Measurements from ENCODE around the gene PIKFYVE.
A peak's percentile ranks its signal among the peaks of the same experiment; 100 is the strongest.
"Not testable (repeated sequence)": the region's sequence is repeated elsewhere in the genome, so short reads cannot be mapped to it uniquely, and the experiment has no call there.

PIKFYVE gene

DNA sequence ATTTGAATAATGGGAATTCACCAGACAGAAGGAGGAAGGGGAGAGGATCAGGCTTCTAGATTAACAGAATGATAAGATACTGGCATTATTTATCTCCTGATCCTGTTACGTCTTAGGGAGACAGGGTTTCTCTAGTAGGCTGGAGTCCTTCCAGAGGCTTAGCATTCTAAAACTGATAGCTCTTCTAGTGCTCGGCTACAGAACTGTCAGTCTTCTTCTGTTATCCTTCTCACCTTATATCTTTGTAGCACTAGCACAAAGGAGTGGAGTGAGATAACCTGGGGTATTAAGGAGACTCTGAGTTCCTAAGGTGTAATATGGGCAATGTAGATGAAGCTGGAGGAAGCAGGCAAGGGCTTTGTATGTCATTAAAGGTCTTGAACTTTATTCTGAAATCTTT lies 52.1 kb downstream of the PIKFYVE start:
- H3K36me3 ChIP-seq (ENCODE audit: control insufficient read depth, insufficient read depth, low read length), result peaks cover 7% of the 10 kb centered on the region
- no peak overlapping the region for H3K27ac ChIP-seq (ENCODE audit: low read depth, low read length)
- H3K4me3 ChIP-seq (ENCODE audit: low read length), result no peak overlapping the region
- peaks cover 7% of the 10 kb centered on the region for H3K4me1 ChIP-seq (ENCODE audit: control insufficient read depth, insufficient read depth, low read length)
- H3K9ac ChIP-seq (ENCODE audit: low read length), result no peak overlapping the region
- no peaks in the 10 kb centered on the region for H3K27me3 ChIP-seq (ENCODE audit: control insufficient read depth, insufficient read depth, low read length)

GRCh38 chr2:208319391-208319790 lies 53.3 kb downstream of the PIKFYVE start:
- Histone ChIP-seq H3K36me3 (ENCODE audit: control insufficient read depth, insufficient read depth, low read length) (peaks cover 9% of the 10 kb centered on the region), H3K4me1 (ENCODE audit: control insufficient read depth, insufficient read depth, low read length) (peaks cover 7% of the 10 kb centered on the region), H3K9ac (ENCODE audit: low read length) (no peak overlapping the region), H3K27me3 (ENCODE audit: control insufficient read depth, insufficient read depth, low read length) (no peaks in the 10 kb centered on the region), H3K27ac (ENCODE audit: low read depth, low read length) (no peak overlapping the region), H3K4me3 (ENCODE audit: low read length) (no peak overlapping the region)

- Histone ChIP-seq H3K36me3 (ENCODE audit: control insufficient read depth, insufficient read depth, low read length) (peaks cover 12% of the 10 kb centered on the region), H3K4me3 (ENCODE audit: low read length) (no peak overlapping the region), H3K4me1 (ENCODE audit: control insufficient read depth, insufficient read depth, low read length) (peaks cover 7% of the 10 kb centered on the region), H3K27ac (ENCODE audit: low read depth, low read length) (peak overlapping the region; percentile 47), H3K27me3 (ENCODE audit: control insufficient read depth, insufficient read depth, low read length) (no peaks in the 10 kb centered on the region), H3K9ac (ENCODE audit: low read length) (no peak overlapping the region)
Observed at GRCh38 chr2:208320686-208321085, 54.6 kb downstream of the PIKFYVE start.

GRCh38 chr2:208326016-208326415 lies 60.0 kb downstream of the PIKFYVE start:
- no peak overlapping the region for H3K27ac ChIP-seq (ENCODE audit: low read depth, low read length)
- peaks cover 24% of the 10 kb centered on the region for H3K36me3 ChIP-seq (ENCODE audit: control insufficient read depth, insufficient read depth, low read length)
- H3K4me3 ChIP-seq (ENCODE audit: low read length), result no peak overlapping the region

DNA sequence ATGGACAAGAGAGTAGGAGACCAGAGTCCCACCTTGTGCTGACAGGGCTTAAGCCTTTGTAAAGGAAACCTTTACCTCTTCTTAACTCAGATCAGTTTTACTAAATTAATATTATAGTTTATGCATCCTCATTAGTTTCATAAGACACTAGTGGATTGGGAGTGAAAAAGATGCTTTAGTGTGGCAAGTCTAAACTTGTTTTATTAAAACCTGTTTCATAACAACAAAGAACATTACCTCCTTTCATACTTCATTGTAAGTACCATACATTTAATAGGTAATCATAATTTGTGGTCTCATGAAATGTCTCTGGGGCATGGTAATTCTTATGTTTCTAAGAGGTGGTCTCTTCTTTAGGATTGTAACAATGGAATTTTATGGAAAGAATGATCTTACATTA lies 63.4 kb downstream of the PIKFYVE start:
- Histone ChIP-seq H3K4me1 (ENCODE audit: control insufficient read depth, insufficient read depth, low read length) (no peaks in the 10 kb centered on the region), H3K4me3 (ENCODE audit: low read length) (no peak overlapping the region), H3K36me3 (ENCODE audit: control insufficient read depth, insufficient read depth, low read length) (peaks cover 24% of the 10 kb centered on the region), H3K9ac (ENCODE audit: low read length) (no peak overlapping the region), H3K27ac (ENCODE audit: low read depth, low read length) (no peak overlapping the region), H3K27me3 (ENCODE audit: control insufficient read depth, insufficient read depth, low read length) (no peaks in the 10 kb centered on the region)

More at GRCh38 chr2:208326016-208326415, 60.0 kb downstream of the PIKFYVE start:
- H3K9ac ChIP-seq (ENCODE audit: low read length), result no peak overlapping the region
- H3K4me1 ChIP-seq (ENCODE audit: control insufficient read depth, insufficient read depth, low read length), result peaks cover 3% of the 10 kb centered on the region
- no peaks in the 10 kb centered on the region for H3K27me3 ChIP-seq (ENCODE audit: control insufficient read depth, insufficient read depth, low read length)

GRCh38 chr2:208334230-208334629 lies 68.2 kb downstream of the PIKFYVE start:
- Histone ChIP-seq H3K36me3 (ENCODE audit: control insufficient read depth, insufficient read depth, low read length) (peaks cover 14% of the 10 kb centered on the region), H3K4me1 (ENCODE audit: control insufficient read depth, insufficient read depth, low read length) (no peaks in the 10 kb centered on the region), H3K9ac (ENCODE audit: low read length) (no peak overlapping the region), H3K4me3 (ENCODE audit: low read length) (no peak overlapping the region), H3K27ac (ENCODE audit: low read depth, low read length) (no peak overlapping the region), H3K27me3 (ENCODE audit: control insufficient read depth, insufficient read depth, low read length) (no peaks in the 10 kb centered on the region)

DNA sequence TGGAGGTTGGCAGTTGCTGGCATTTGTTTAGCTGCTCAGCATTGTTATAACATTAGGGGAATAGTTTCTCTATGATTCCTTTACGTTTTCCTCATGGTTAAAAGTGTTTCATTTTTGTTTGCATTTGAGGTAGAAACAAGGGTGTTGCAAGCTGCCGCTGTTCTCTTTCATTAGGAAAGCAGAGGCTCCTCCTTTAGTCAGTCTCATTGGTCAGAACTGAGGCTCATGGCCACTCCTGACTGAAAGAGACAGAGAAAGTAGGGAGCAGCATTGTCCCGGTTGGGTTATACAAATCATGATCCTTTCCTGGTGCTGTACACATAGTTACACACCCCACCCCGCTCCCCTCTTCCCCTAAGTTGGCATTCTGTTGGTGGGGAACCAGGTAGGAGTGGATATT lies 80.7 kb downstream of the PIKFYVE start:
- H3K4me1 ChIP-seq (ENCODE audit: control insufficient read depth, insufficient read depth, low read length), result no peaks in the 10 kb centered on the region
- H3K27me3 ChIP-seq (ENCODE audit: control insufficient read depth, insufficient read depth, low read length), result no peaks in the 10 kb centered on the region
- H3K4me3 ChIP-seq (ENCODE audit: low read length), result no peak overlapping the region
- H3K27ac ChIP-seq (ENCODE audit: low read depth, low read length), result no peak overlapping the region
- peaks cover 16% of the 10 kb centered on the region for H3K36me3 ChIP-seq (ENCODE audit: control insufficient read depth, insufficient read depth, low read length)
- H3K9ac ChIP-seq (ENCODE audit: low read length), result no peak overlapping the region

DNA sequence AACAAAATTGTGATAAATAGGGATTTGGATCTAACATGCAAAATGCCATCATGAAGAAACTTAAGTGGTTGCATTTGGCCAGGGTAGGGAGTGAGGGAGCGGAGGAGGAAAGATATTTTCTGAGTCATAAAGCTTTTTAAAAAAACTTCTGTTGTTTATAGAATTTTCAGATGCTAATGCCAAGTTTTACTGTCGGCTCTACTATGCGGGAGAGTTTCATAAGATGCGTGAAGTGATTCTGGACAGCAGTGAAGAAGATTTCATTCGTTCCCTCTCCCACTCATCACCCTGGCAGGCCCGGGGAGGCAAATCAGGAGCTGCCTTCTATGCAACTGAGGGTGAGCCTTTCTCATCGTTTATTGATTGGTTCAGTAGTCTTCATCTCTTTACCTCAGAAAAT lies 84.6 kb downstream of the PIKFYVE start:
- Histone ChIP-seq H3K27ac (ENCODE audit: low read depth, low read length) (no peak overlapping the region), H3K9ac (ENCODE audit: low read length) (no peak overlapping the region), H3K4me1 (ENCODE audit: control insufficient read depth, insufficient read depth, low read length) (no peaks in the 10 kb centered on the region), H3K27me3 (ENCODE audit: control insufficient read depth, insufficient read depth, low read length) (no peaks in the 10 kb centered on the region), H3K36me3 (ENCODE audit: control insufficient read depth, insufficient read depth, low read length) (peaks cover 28% of the 10 kb centered on the region), H3K4me3 (ENCODE audit: low read length) (no peak overlapping the region)

GRCh38 chr2:208352644-208353567 lies 86.9 kb downstream of the PIKFYVE start:
- H3K4me3 ChIP-seq (ENCODE audit: low read length), result no peak overlapping the region
- H3K27me3 ChIP-seq (ENCODE audit: control insufficient read depth, insufficient read depth, low read length), result no peaks in the 10 kb centered on the region
- peaks cover 20% of the 10 kb centered on the region for H3K36me3 ChIP-seq (ENCODE audit: control insufficient read depth, insufficient read depth, low read length)
- no peak overlapping the region for H3K27ac ChIP-seq (ENCODE audit: low read depth, low read length)
- no peaks in the 10 kb centered on the region for H3K4me1 ChIP-seq (ENCODE audit: control insufficient read depth, insufficient read depth, low read length)
- no peak overlapping the region for H3K9ac ChIP-seq (ENCODE audit: low read length)

DNA sequence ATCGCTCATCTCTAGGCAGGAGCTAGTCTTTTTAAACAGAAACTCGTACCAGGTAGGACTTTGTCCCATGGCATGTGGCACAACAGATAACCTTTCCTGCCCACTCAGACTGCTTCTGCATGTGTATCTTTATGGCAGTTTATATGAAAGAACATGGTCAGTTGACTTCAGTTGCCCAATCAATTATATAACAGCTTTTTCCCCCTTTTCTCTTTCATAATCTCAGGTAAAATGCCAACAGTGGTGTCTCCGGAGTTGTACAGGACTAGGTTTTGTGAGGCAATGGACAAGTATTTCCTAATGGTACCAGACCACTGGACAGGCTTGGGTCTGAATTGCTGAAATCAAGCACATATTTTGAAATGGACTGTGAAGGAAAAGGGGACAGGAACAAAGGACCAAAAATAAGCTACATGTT lies 88.9 kb downstream of the PIKFYVE start:
- H3K4me1 ChIP-seq (ENCODE audit: control insufficient read depth, insufficient read depth, low read length), result no peaks in the 10 kb centered on the region
- no peaks in the 10 kb centered on the region for H3K27me3 ChIP-seq (ENCODE audit: control insufficient read depth, insufficient read depth, low read length)
- peaks cover 16% of the 10 kb centered on the region for H3K36me3 ChIP-seq (ENCODE audit: control insufficient read depth, insufficient read depth, low read length)
- no peak overlapping the region for H3K27ac ChIP-seq (ENCODE audit: low read depth, low read length)
- H3K4me3 ChIP-seq (ENCODE audit: low read length), result no peak overlapping the region
- no peak overlapping the region for H3K9ac ChIP-seq (ENCODE audit: low read length)

GRCh38 chr2:208356420-208356819 lies 90.4 kb downstream of the PIKFYVE start:
- not testable (repeated sequence) for H3K27ac ChIP-seq (ENCODE audit: low read depth, low read length); H3K27me3 ChIP-seq (ENCODE audit: control insufficient read depth, insufficient read depth, low read length); H3K4me1 ChIP-seq (ENCODE audit: control insufficient read depth, insufficient read depth, low read length); H3K9ac ChIP-seq (ENCODE audit: low read length); H3K4me3 ChIP-seq (ENCODE audit: low read length)
- peaks cover 16% of the 10 kb centered on the region for H3K36me3 ChIP-seq (ENCODE audit: control insufficient read depth, insufficient read depth, low read length)

- no peak overlapping the region for H3K27ac ChIP-seq (ENCODE audit: low read depth, low read length)
- H3K4me3 ChIP-seq (ENCODE audit: low read length), result no peak overlapping the region
- no peak overlapping the region for H3K9ac ChIP-seq (ENCODE audit: low read length)
- no peaks in the 10 kb centered on the region for H3K4me1 ChIP-seq (ENCODE audit: control insufficient read depth, insufficient read depth, low read length)
- H3K27me3 ChIP-seq (ENCODE audit: control insufficient read depth, insufficient read depth, low read length), result no peaks in the 10 kb centered on the region
- H3K36me3 ChIP-seq (ENCODE audit: control insufficient read depth, insufficient read depth, low read length), result peaks cover 11% of the 10 kb centered on the region
Observed at GRCh38 chr2:208356846-208357574, 91.0 kb downstream of the PIKFYVE start.

Measured in rectal smooth muscle tissue (tissue), 1 donor.